Measurements from ENCODE around the gene LMF1. TPM values are rescaled to one million over a fixed set of nuclear protein-coding genes. Genes with fewer than 3 reads are reported as not detected.
"Not testable (repeated sequence)": the region's sequence is repeated elsewhere in the genome, so short reads cannot be mapped to it uniquely, and the experiment has no call there.

Gene LMF1
- total RNA-seq, 1 experiment from 2014 or later, result 10.9 TPM

DNA sequence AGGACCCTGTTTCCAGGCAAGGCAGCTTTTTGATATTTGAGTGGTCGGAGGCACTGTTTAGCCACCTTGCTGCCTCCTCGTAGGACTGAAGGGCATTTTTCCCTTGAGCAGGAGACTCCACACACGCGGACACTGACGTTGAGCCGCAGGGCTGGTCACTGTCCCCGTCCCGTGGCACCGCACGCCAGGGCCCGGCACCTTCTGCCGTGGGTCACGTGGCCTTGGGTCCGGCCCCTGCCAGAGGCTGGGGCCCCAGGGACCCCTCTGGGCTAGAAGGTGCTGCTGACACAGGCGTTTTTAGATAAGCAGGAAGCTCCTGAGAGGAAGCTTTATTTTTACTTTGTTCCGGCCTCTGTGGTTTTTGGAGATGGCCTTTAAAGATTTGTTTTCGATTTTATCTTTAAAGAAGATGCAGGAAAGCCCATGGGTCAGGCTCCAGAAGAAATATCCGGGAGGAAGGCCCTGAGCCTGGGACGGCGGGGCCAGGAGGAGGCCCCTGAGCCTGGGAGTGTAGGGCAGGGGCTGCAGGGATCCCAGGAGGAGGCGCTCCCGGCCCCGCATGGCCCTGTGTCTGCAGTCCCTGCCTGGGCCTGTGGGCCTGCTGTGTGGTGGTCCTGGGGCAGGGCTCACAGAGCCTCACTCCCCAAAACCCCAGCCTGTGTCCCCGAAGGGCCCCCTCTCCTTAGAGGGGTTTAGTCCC, 139.8 kb downstream of the LMF1 start:
- DNase-seq (ENCODE audit: low read depth, low spot score), result no peak
- in situ Hi-C loops (cut with HindIII; ENCODE audit: low pct_unique_long_range_greater_than_20kb, low sequenced_read_pairs), result no loop called here

DNA sequence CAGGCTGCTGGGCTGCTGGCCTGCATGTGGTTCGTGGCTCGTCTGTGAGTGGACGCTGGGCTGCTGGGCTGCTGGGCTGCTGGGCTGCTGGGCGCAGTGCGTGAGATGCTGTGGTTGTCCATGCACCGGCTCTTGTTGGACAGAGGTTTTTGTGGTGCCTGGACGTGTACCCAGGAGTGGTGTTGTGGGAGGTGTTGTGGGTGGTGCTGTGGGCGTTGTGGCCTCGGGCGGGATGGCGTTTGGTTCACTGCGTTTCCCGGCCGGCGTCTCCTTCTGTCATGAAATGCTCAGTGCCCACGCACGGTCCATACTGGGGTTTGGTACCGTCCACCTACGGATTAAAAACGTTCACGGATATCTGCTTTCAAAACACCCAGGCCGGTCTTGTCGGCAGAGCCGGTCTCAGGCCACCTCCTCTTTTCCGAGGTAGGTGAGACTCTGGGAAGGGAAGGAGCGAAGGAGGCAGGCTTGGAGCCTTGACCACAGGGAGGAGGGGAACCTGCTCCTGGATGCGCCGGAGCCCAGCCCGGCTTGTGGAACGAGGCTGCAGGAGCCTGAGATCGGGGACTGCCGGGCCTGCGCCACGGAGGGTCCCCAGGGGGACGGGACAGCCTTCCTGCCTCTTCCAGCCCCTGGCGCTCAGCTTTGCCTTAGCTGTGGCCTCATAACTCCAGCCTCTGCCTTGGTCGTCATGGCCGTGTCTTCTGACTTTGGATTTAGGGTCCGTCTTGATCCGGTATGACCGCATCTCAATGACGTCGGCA, 140.5 kb downstream of the LMF1 start:
- in situ Hi-C loops (cut with HindIII; ENCODE audit: low pct_unique_long_range_greater_than_20kb, low sequenced_read_pairs), result no loop called here
- no peak for DNase-seq (ENCODE audit: low read depth, low spot score)

DNA sequence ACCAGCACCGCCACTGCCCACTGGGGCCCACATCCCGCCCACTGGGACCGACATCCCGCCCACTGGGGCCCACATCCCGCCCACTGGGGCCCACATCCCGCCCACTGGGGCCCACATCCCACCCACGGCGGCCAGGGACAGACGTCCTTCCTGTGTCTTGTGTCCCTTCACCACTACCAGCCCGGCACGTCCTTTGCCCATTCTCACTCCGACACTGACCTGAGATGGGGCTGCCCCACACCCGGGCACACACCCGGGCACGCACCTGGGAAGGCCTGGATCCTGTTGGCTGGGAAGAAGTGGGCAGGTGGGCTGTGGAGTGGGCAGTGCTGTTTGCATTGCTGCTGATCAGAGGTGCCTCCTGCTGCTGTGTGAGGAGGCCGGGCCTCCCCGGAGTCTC, 141.9 kb downstream of the LMF1 start:
- in situ Hi-C loops (cut with HindIII; ENCODE audit: low pct_unique_long_range_greater_than_20kb, low sequenced_read_pairs), result no loop called here
- no peak for DNase-seq (ENCODE audit: low read depth, low spot score)

DNA sequence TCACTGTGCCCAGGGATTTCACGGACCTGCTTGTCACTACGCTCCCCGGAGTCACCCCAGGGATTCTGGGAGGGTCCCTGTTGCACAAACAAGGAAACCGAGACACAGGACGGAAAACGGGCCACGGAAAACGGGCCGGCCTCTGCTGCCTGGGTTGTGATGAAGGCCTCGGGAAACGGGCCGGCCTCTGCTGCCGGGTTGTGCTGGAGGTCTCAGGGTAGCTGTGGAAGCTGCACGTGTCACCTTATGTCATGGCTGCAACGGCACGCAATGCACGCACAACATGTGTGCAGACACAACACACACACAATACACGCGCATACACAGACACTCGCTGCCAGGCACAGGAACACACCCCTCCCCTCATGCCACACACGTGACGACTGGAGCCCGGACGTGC, 143.3 kb downstream of the LMF1 start:
- DNase-seq (ENCODE audit: low read depth, low spot score), result no peak
- in situ Hi-C loops (cut with HindIII; ENCODE audit: low pct_unique_long_range_greater_than_20kb, low sequenced_read_pairs), result no loop called here

DNA sequence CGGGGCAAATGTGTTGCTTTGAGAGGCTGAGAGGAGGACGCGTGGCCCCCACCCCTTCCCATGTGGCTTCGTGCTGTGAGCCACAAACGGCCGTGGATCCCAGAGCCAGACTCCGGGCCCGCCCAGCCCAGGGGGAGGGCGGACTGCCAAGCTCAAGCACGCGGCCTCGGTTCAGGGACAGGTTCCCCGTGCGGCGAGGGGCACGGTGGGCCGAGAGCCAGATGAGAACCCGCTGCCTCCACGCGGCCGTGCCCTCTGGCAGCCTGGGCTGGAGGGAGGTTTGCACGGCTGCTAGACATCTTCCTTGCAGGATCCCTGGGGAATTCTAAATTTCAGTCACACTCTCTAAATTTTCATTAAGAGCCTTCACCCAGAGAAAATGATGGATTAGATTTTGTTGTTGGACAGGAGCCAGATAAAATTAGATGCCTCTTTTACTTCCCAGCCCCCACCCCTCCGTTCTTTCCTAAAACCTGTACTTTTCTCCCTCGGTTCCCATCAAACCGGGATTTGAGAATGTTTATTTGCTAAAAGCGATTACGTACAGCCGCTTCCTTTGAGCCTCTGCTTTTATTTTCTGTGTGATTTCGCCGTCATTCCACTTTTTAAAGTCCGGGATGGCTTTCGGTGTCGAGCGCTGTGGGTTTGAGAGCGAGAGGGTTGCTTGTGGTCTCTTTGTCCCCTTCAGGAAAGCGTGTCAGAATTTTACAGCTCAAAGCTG, 145.3 kb downstream of the LMF1 start:
- in situ Hi-C loops (cut with HindIII; ENCODE audit: low pct_unique_long_range_greater_than_20kb, low sequenced_read_pairs), result no loop called here
- no peak for DNase-seq (ENCODE audit: low read depth, low spot score)

DNA sequence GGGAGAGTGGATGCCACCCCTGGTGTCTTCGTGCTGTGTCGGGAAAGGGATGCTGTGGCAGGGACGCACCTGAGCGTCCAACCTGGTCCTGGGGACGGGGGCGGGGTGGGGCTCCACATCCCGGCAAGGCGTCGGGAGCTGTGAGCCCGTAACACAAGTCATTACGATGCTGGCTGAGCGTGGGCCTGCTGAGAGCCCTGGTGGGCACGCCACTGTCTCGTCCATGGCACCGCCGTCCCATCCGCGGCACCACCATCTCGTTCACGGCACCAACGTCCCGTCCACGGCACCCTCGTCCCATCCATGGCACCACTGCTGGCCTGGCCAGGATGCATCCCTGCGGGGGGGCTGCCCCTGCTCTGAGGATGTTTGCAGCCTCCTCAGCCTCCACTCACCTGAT, 146.2 kb downstream of the LMF1 start:
- DNase-seq (ENCODE audit: low read depth, low spot score), result no peak
- in situ Hi-C loops (cut with HindIII; ENCODE audit: low pct_unique_long_range_greater_than_20kb, low sequenced_read_pairs), result no loop called here

DNA sequence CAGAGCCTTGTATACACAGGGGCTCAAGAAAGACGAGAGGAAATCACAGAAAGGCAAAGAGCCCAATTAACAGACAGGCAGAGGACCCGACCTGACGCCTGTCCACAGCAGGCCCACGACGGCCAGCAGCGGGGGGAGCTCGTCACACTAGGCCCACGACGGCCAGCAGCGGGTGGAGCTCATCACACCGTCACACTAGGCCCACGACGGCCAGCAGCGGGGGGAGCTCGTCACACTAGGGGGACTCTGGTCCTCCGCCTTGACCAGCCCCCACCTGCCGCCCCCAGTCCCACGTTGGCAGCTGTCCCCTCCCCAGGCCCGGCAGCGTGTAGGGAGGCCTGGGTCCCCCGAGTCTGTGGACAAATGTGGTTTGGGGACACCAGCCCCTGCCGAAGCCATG, 146.6 kb downstream of the LMF1 start:
- DNase-seq (ENCODE audit: low read depth, low spot score), result no peak

DNA sequence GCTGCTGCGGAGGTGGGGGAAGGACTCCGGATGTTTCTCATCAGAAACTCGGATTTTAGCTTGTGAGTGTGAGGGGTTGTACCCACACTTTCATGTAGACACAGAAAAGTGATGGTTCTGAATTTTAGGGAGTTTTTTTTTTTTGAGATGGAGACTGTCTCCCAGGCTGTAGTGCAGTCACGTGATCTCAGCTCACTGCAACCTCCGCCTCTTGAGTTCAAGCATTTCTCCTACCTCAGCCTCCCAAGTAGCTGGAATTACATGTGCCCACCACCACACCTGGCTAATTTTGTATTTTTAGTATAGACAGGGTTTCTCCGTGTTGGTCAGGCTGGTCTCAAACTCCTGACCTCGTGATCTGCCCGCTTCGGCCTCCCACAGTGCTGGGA, 147.9 kb downstream of the LMF1 start:
- no peak for DNase-seq (ENCODE audit: low read depth, low spot score)
- in situ Hi-C loops (cut with HindIII; ENCODE audit: low pct_unique_long_range_greater_than_20kb, low sequenced_read_pairs), result no loop called here

More for the DNA sequence above, 146.6 kb downstream of the LMF1 start:
- in situ Hi-C loops (cut with HindIII; ENCODE audit: low pct_unique_long_range_greater_than_20kb, low sequenced_read_pairs), result no loop called here

DNA sequence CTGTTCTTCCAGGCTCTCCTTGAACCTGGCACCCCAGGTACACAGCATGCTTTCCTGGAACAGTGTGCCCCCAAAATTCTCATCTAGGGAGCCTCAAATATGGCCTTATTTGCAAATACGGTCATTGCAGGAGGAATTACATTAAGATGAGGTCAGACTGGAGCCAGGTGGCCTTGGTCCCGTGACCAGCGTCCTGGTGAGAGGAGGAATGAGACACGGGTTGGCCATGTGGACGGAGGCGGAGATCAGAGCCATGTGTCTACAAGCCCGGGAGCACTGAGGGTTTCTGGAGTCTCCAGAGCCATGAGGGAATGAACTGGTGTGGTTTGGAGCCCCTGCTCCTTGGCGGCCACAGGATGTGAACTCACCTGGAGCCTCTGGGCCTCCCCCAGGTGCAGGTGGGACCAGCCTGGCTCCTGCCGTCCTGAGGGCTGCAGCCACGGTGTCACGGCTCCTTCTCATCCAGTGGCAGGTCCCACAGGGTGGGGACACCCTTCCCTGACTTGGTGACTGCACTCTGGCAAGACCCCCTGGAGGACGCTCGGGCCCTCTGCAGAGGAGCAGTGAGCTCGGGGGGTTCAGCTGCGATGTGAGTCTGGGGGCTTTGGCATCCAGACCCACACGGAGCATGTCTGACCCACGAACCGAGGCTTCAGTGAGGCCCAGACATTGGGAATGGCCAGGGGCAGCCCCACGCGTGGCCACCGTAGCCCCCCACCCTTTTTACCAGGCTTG, 148.4 kb downstream of the LMF1 start:
- no peak for DNase-seq (ENCODE audit: low read depth, low spot score)
- in situ Hi-C loops (cut with HindIII; ENCODE audit: low pct_unique_long_range_greater_than_20kb, low sequenced_read_pairs), result no loop called here

DNA sequence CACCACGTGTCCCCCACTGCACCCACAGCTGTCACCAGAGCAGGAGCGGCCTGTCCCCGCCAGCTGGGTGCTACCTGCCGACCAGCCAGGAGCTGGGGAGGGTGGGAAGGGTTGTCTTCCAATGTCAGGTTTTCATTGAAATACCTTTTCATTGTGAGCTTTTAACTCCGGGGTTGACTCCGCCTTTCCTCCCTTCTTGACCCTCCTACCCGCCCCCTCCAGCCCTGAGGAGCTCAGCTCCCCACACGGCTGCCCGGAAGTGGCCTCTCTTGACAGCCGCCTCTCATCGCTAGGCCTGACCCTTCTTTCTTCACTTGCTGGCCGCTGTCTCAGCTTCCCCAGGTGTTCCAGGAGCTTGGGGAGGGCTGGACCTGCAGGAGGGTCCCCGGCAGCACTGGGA, 149.0 kb downstream of the LMF1 start:
- in situ Hi-C loops (cut with HindIII; ENCODE audit: low pct_unique_long_range_greater_than_20kb, low sequenced_read_pairs), result no loop called here

DNA sequence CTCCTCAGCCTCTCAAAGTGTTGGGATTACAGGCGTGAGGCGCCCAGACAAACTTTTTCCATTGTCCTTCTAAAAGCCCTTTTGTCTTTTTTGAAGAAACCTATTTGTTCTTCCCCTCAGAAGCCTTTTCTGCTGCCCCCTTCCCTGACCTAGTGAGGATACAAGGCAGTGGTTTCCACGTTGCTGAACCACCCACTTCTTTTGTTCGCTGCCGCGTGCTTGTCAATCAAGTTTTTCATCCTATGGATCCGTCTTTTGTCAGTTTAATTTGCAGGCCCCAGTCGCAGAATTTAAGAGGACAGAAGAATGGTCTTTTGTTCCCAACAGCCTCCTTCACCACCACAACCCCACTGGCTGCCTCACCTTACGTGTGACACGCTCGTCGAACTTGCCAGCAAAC, 150.0 kb downstream of the LMF1 start:
- in situ Hi-C loops (cut with HindIII; ENCODE audit: low pct_unique_long_range_greater_than_20kb, low sequenced_read_pairs), result no loop called here
- DNase-seq (ENCODE audit: low read depth, low spot score), result no peak

More for the DNA sequence above, 149.0 kb downstream of the LMF1 start:
- DNase-seq (ENCODE audit: low read depth, low spot score), result no peak

DNA sequence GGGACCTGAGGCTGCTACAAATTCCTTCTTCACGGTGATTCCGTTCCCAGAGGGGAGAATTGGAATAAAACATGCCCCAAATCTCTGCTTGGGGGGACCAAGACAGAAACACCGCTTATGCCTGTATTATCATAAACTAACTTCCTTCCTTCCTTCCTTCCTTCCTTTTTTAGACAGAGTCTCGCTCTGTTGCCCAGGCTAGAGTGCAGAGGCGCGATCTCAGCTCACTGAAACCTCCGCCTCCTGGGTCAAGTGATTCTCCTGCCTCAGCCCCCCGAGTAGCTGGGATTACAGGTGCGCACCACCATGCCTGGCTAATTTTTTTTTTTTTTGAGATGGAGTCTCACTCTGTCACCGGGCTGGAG, 150.8 kb downstream of the LMF1 start:
- in situ Hi-C loops (cut with HindIII; ENCODE audit: low pct_unique_long_range_greater_than_20kb, low sequenced_read_pairs); DNase-seq (ENCODE audit: low read depth, low spot score): not testable (repeated sequence)

DNA sequence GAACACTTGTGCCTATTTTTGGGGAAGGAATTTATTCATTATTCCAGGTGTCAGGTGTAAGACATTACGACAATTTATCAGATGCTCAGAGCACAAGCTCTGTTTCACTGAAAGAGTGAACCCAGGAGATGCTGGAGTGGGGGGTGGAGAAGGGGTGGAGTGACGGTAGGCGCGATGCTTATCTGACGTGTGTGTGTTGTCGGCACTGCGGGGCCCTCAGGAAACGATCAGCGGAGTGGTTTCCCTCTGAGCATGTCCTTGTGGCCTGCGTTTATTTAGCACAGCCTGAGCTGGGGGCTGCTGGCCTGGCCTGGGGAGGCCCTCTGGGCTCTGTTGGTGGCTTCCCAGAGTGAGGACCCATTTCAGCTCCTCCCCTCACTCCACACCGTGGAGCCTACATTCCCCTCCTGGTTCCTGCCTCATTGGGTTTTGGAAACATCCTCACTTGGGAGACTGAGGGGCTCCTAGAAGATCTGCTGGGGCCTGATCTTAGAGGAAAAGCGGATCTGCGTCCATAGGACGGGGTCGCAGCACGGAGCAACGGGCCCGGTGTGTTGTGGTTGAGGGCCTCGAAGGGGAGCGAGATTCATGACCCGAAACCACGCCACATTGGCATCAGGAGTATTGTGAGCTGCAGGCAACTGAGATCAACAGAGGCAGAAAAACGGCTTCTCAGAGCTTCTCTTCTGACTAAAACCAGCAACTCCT, 151.3 kb downstream of the LMF1 start:
- in situ Hi-C loops (cut with HindIII; ENCODE audit: low pct_unique_long_range_greater_than_20kb, low sequenced_read_pairs), result no loop called here

DNA sequence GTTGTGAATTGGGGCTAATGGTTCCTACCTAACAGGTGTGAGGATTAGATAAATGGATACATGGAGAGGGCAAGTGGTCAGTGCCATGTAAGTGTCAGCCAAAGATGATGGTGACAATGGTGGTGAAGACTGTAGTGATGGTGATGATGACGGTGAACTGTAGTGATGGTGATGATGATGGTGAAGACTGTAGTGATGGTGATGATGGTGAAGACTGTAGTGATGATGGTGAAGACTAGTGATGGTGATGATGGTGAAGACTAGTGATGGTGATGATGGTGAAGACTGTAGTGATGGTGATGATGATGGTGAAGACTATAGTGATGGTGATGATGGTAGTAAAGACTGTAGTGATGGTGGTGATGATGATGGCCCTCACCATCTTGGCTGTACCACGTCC, 152.2 kb downstream of the LMF1 start:
- no peak for DNase-seq (ENCODE audit: low read depth, low spot score)
- in situ Hi-C loops (cut with HindIII; ENCODE audit: low pct_unique_long_range_greater_than_20kb, low sequenced_read_pairs), result no loop called here

More for the DNA sequence above, 151.3 kb downstream of the LMF1 start:
- no peak for DNase-seq (ENCODE audit: low read depth, low spot score)

DNA sequence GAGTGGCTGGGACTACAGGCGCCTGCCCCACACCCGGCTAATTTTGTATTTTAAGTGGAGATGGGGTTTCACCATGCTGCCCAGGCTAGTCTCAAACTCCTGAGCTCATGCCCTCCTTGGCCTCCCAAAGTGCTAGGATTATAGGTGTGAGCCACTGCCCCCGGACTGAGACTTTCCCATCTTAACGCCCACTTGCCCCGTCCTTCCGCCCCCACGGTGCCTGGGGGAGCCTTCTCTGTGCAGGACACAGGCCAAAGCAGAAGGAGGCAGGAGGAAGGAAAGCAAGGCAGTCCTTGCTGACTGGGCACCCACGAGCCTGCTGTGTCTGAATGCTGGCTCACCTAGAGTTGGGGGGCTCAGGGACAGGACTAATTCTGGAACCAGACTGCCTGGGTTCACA, 152.7 kb downstream of the LMF1 start:
- in situ Hi-C loops (cut with HindIII; ENCODE audit: low pct_unique_long_range_greater_than_20kb, low sequenced_read_pairs), result no loop called here
- DNase-seq (ENCODE audit: low read depth, low spot score), result no peak

DNA sequence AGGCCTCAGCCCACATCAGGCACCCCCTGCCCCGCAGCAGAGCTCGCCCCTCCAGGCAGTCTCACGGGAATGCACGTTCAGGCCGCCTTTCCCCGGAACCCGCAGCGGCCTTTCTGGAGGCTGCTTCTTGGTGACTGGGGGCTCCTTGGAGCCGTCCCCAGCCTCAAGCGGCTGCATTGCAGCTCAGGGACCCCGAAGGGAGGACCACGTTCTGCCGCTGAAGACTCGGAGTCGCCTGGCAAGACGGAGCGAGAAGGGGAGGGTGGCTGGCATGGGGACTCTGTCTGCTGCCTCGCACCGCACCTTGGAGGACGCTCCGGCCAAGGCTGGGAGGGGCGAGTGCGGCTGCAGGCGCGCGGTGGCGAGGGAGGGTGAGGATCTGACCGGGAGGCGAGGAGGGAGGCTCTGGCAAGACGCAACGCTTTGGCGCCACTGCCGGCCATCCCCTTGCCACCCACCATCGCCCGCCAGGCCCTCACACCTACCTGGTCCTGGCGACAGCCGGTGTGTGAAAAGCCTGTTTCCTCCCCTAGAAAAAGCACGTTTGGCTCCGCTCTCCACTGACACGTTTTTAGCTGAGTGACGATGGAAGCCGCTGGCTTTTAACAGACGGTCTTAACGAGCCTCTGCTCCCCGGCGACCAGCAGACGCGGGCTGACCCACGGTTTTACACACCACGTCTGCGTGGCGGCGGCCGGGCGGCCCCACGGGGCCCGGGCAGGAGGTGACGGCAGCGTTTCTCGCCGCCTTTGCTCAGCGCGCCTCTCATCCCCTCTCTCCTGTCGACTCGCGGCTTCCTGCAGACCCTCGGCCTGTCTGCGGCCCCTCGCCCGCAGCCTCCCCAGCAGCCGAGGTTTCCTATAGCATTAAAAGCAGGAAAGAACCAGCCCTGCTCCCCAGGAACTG, 153.5 kb downstream of the LMF1 start:
- DNase-seq (ENCODE audit: low read depth, low spot score), result no peak
- in situ Hi-C loops (cut with HindIII; ENCODE audit: low pct_unique_long_range_greater_than_20kb, low sequenced_read_pairs), result no loop called here

DNA sequence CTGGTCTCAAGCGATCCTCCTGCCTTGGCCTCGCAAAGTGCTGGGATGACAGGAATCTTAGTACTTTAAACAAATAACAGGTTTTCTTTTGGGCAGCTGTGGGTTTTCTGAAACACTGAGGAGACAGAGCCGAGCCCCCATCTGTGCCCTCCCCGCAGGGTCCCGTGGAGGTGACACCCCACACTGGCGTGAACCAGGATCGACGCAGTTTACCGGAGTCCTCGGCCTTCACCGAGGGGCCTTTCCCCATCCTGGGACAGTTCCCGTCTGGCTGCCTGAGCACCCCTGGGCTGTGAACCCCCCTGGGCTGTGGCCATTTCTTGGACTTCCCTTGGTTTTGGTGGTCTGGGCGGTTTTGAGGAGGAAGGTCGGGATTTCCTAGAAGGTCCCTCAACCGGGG, 154.9 kb downstream of the LMF1 start:
- in situ Hi-C loops (cut with HindIII; ENCODE audit: low pct_unique_long_range_greater_than_20kb, low sequenced_read_pairs), result no loop called here

More for the DNA sequence above, 154.9 kb downstream of the LMF1 start:
- DNase-seq (ENCODE audit: low read depth, low spot score), result no peak
